GM19395 (cell line): ENCODE data around the gene GINS1.

Experiments used
- ATAC-seq: cut with Tn5 transposase; IDR thresholded peaks from one replicate; pipeline ENCODE4 v1.9.1; 2021; ENCODE audit warnings: mild to moderate bottlenecking, moderate library complexity; ENCODE audit not compliant: unreplicated experiment

The GINS1 gene

GRCh38 chr20:25476106-25477013 is 68.9 kb downstream of the GINS1 start:
- no peak for ATAC-seq

- no peak for ATAC-seq
Observed at GRCh38 chr20:25477014-25477882, 69.8 kb downstream of the GINS1 start.

GRCh38 chr20:25478889-25479568 is 71.6 kb downstream of the GINS1 start:
- ATAC-seq = no peak

- ATAC-seq = no peak
Observed at GRCh38 chr20:25479638-25480037, 72.2 kb downstream of the GINS1 start.

GRCh38 chr20:25480156-25480555 is 72.7 kb downstream of the GINS1 start:
- ATAC-seq = no peak

- no peak for ATAC-seq
Observed at GRCh38 chr20:25480797-25481196, 73.3 kb downstream of the GINS1 start.

GRCh38 chr20:25481235-25481917 is 73.9 kb downstream of the GINS1 start:
- no peak for ATAC-seq

GRCh38 chr20:25481918-25482253 is 74.4 kb downstream of the GINS1 start:
- no peak for ATAC-seq

GRCh38 chr20:25483431-25484132 is 76.1 kb downstream of the GINS1 start:
- no peak for ATAC-seq

GRCh38 chr20:25484224-25484846 is 76.9 kb downstream of the GINS1 start:
- no peak for ATAC-seq

GRCh38 chr20:25484911-25485511 is 77.5 kb downstream of the GINS1 start:
- no peak for ATAC-seq

- no peak for ATAC-seq
Observed at GRCh38 chr20:25485872-25486271, 78.4 kb downstream of the GINS1 start.

- no peak for ATAC-seq
Observed at GRCh38 chr20:25486377-25486776, 78.9 kb downstream of the GINS1 start.

GRCh38 chr20:25487306-25487705 is 79.8 kb downstream of the GINS1 start:
- ATAC-seq = no peak

GRCh38 chr20:25487975-25488374 is 80.5 kb downstream of the GINS1 start:
- ATAC-seq = no peak

- ATAC-seq = no peak
Observed at GRCh38 chr20:25489221-25489871, 81.9 kb downstream of the GINS1 start.

- no peak for ATAC-seq
Observed at GRCh38 chr20:25490656-25491445, 83.4 kb downstream of the GINS1 start.

- no peak for ATAC-seq
Observed at GRCh38 chr20:25491446-25492038, 84.1 kb downstream of the GINS1 start.
